Transverse colon (tissue), 4 donors: ENCODE data around the gene CYP2A6.
"Not testable (repeated sequence)": the region's sequence is repeated elsewhere in the genome, so short reads cannot be mapped to it uniquely, and the experiment has no call there.

ENCODE experiments used
- EP300 ChIP-seq: sonication (generic); formaldehyde crosslinking; IDR thresholded peaks from one replicate; pipeline ENCODE4 v1.6.1; 2017; ENCODE audit warnings: antibody characterized with exemption, low read depth
- POLR2A ChIP-seq: fragments of 450-650 bp; IDR thresholded peaks from one replicate; pipeline ENCODE4 v1.6.1; 2016; ENCODE audit warnings: antibody characterized with exemption, mild to moderate bottlenecking, moderate library complexity
- POLR2AphosphoS5 ChIP-seq, 3 donors: sonication (generic); formaldehyde crosslinking; IDR thresholded peaks; one replicate each; pipeline ENCODE4 v1.6.1; 2016; ENCODE audit warnings: antibody characterized with exemption in 3 of 3
- TF ChIP-seq, protein P1 (sequence below), 5 experiments: fragments of 200-600 bp in 3 of 5; fragments of 450-650 bp in 2 of 5; sonication (generic) in 3 of 5; IDR thresholded peaks; 1 replicate in 2 of 5; 2 replicates in 3 of 5; pipeline ENCODE4 v1.5.1; 2016 to 2017; ENCODE audit warnings: antibody characterized with exemption in 5 of 5, inconsistent platforms in 3 of 5, mild to moderate bottlenecking in 2 of 5, moderate library complexity in 1 of 5

DNA sequence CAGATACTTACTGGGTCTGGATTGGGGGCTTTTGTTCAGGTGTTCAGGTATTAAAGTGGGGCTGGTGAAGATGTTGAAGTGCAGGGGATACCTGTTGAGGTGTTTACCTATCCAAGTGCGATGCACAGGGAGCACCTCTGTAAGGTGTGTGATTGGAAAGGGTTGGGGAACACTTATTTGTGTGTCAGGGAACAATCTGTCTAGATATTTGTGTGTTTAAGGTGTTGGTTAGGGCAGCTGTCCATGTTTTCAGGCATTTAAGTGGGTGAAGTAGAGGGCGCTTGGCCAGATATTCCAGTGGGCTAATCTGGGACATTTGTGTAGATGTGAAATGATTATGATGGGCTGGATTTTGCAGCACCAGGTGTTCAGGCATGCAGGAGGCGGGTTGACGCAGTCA is 29.1 kb upstream of the CYP2A6 start:
- TF ChIP-seq, protein P1, sequence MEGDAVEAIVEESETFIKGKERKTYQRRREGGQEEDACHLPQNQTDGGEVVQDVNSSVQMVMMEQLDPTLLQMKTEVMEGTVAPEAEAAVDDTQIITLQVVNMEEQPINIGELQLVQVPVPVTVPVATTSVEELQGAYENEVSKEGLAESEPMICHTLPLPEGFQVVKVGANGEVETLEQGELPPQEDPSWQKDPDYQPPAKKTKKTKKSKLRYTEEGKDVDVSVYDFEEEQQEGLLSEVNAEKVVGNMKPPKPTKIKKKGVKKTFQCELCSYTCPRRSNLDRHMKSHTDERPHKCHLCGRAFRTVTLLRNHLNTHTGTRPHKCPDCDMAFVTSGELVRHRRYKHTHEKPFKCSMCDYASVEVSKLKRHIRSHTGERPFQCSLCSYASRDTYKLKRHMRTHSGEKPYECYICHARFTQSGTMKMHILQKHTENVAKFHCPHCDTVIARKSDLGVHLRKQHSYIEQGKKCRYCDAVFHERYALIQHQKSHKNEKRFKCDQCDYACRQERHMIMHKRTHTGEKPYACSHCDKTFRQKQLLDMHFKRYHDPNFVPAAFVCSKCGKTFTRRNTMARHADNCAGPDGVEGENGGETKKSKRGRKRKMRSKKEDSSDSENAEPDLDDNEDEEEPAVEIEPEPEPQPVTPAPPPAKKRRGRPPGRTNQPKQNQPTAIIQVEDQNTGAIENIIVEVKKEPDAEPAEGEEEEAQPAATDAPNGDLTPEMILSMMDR (IDR thresholded peaks at IDR 0.05), result not testable (repeated sequence)
- TF ChIP-seq POLR2AphosphoS5 (IDR thresholded peaks at IDR 0.05); EP300; POLR2A: not testable (repeated sequence)
